Vagina (tissue), 2 donors: ENCODE results near the gene NCOA3.

Experiments
- POLR2AphosphoS5 ChIP-seq, 2 donors: sonication (generic); formaldehyde crosslinking; IDR thresholded peaks; one replicate each; pipeline ENCODE4 v1.9.0; 2017; ENCODE audit warnings: antibody characterized with exemption in 2 of 2, mild to moderate bottlenecking in 2 of 2, low read depth in 1 of 2; ENCODE audit not compliant: insufficient read depth in 1 of 2
- TF ChIP-seq, protein P1 (sequence below), 3 experiments: fragments of 450-650 bp in 2 of 3; fragments of 200-600 bp in 1 of 3; sonication (generic) in 1 of 3; IDR thresholded peaks; one replicate each; pipeline ENCODE4 v1.5.1; 2017 to 2019; ENCODE audit warnings: antibody characterized with exemption in 3 of 3, mild to moderate bottlenecking in 2 of 3, moderate library complexity in 2 of 3

DNA sequence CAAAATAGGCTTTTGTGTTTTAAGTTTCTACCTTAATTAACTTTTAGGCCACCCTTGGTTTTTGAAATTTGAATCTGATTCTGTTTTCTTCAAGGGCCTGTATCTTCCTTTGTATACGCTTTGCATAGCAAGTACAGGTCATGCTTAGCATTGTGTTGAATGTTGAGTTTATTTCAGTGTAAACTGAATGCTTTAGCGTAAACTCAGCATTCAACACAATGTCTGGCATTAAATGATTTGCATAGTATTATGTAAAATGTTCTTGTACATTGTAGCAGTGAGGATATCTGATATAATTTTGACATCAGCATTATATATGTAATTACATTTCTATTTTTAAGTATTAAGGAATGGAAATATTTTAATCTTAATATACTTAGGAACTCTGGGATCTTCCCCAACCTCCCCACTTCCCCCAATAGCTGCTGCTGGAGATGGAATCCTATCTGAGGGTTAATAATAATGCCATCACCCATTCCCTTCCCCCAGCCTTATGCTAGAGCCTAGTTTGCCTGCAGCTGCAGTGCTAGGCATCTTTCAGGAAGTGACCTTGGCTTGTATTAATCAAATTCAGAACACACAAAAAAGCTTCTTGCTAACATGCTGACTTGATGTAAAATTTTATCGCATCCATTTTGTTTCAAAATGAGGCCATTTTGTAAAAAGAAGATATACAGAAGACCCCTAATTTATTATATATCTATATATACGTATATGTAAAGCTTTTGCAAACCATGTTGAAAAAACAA lies 73.1 kb downstream of the NCOA3 start:
- TF ChIP-seq, protein P1, sequence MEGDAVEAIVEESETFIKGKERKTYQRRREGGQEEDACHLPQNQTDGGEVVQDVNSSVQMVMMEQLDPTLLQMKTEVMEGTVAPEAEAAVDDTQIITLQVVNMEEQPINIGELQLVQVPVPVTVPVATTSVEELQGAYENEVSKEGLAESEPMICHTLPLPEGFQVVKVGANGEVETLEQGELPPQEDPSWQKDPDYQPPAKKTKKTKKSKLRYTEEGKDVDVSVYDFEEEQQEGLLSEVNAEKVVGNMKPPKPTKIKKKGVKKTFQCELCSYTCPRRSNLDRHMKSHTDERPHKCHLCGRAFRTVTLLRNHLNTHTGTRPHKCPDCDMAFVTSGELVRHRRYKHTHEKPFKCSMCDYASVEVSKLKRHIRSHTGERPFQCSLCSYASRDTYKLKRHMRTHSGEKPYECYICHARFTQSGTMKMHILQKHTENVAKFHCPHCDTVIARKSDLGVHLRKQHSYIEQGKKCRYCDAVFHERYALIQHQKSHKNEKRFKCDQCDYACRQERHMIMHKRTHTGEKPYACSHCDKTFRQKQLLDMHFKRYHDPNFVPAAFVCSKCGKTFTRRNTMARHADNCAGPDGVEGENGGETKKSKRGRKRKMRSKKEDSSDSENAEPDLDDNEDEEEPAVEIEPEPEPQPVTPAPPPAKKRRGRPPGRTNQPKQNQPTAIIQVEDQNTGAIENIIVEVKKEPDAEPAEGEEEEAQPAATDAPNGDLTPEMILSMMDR (IDR thresholded peaks at IDR 0.05), result no peak
- no peak for TF ChIP-seq POLR2AphosphoS5 (IDR thresholded peaks at IDR 0.05; ENCODE audit: insufficient read depth in 1 of 2, low read depth in 1 of 2)
